HG03139 (cell line): ENCODE data around the gene CCDC93.
"Not testable (repeated sequence)": the region's sequence is repeated elsewhere in the genome, so short reads cannot be mapped to it uniquely, and the experiment has no call there.

Experiments
- ATAC-seq: cut with Tn5 transposase; IDR thresholded peaks from one replicate; pipeline ENCODE4 v1.9.1; 2021; ENCODE audit not compliant: unreplicated experiment

The CCDC93 gene

GRCh38 chr2:118046634-118047210 is 32.9 kb upstream of the CCDC93 start:
- no peak for ATAC-seq

GRCh38 chr2:118045286-118045685 is 31.4 kb upstream of the CCDC93 start:
- no peak for ATAC-seq

- no peak for ATAC-seq
These were observed 31.0 kb upstream of the CCDC93 start for GRCh38 chr2:118044854-118045253.

GRCh38 chr2:118044103-118044716 is 30.3 kb upstream of the CCDC93 start:
- ATAC-seq: no peak

GRCh38 chr2:118040891-118041290 is 27.0 kb upstream of the CCDC93 start:
- no peak for ATAC-seq

- ATAC-seq: peak; percentile 92
These were observed 18.5 kb upstream of the CCDC93 start for GRCh38 chr2:118032169-118033013.

- no peak for ATAC-seq
These were observed 17.7 kb upstream of the CCDC93 start for GRCh38 chr2:118031566-118031965.

GRCh38 chr2:118029025-118029424 is 15.2 kb upstream of the CCDC93 start:
- ATAC-seq: no peak

- ATAC-seq: no peak
These were observed 7.5 kb upstream of the CCDC93 start for GRCh38 chr2:118021356-118021755.

- no peak for ATAC-seq
These were observed 6.0 kb upstream of the CCDC93 start for GRCh38 chr2:118019821-118020220.

- ATAC-seq: no peak
These were observed 3.0 kb upstream of the CCDC93 start for GRCh38 chr2:118016911-118017310.

- not testable (repeated sequence) for ATAC-seq
These were observed 1.9 kb upstream of the CCDC93 start for GRCh38 chr2:118015761-118016160.

- ATAC-seq: no peak
These were observed 588 bp upstream of the CCDC93 start for GRCh38 chr2:118014492-118014824.

GRCh38 chr2:118013221-118013723 is 598 bp downstream of the CCDC93 start:
- peak; percentile 28 for ATAC-seq

- no peak for ATAC-seq
These were observed 1.1 kb downstream of the CCDC93 start for GRCh38 chr2:118012778-118013177.

GRCh38 chr2:118010473-118010872 is 3.4 kb downstream of the CCDC93 start:
- ATAC-seq: no peak

GRCh38 chr2:118006861-118007260 is 7.0 kb downstream of the CCDC93 start:
- no peak for ATAC-seq

GRCh38 chr2:118006326-118006725 is 7.5 kb downstream of the CCDC93 start:
- no peak for ATAC-seq

- ATAC-seq: peak; percentile 96
These were observed 10.5 kb downstream of the CCDC93 start for GRCh38 chr2:118003396-118003824.

- ATAC-seq: no peak
These were observed 13.8 kb downstream of the CCDC93 start for GRCh38 chr2:118000041-118000440.

GRCh38 chr2:117997872-117998454 is 15.9 kb downstream of the CCDC93 start:
- no peak for ATAC-seq

GRCh38 chr2:117996525-117996924 is 17.3 kb downstream of the CCDC93 start:
- ATAC-seq: no peak
